Activated CD4-positive, alpha-beta T cell treated with anti-CD3 and anti-CD28 coated beads, Interleukin-2, amount 50 U/mL, for 16 hours (primary cell): ENCODE measurements around the gene TPPP2.
"Not testable (repeated sequence)": the region's sequence is repeated elsewhere in the genome, so short reads cannot be mapped to it uniquely, and the experiment has no call there.

ENCODE experiments used
- DNase-seq: peaks from one replicate; pipeline ENCODE4 v3.0.0-alpha.2; 2020

Gene TPPP2

GRCh38 chr14:21039585-21040369 is 9.8 kb downstream of the TPPP2 start:
- DNase-seq = peak; percentile 27

GRCh38 chr14:21040370-21040925 is 10.4 kb downstream of the TPPP2 start:
- no peak for DNase-seq

- DNase-seq = not testable (repeated sequence)
Measured at GRCh38 chr14:21040941-21041340, 10.9 kb downstream of the TPPP2 start.

- DNase-seq = no peak
Measured at GRCh38 chr14:21041676-21042433, 11.8 kb downstream of the TPPP2 start, which contains the start of gene RNASE7. Gene RNASE7 (plus strand): TSS chr14:21042362. CDS start chr14:21042993, 631 bp downstream.

- DNase-seq = no peak
Measured at GRCh38 chr14:21042918-21043317, 12.9 kb downstream of the TPPP2 start.

- no peak for DNase-seq
Measured at GRCh38 chr14:21043387-21043973, 13.5 kb downstream of the TPPP2 start.

- DNase-seq = no peak
Measured at GRCh38 chr14:21043974-21044618, 14.1 kb downstream of the TPPP2 start.

GRCh38 chr14:21047378-21047781 is 17.4 kb downstream of the TPPP2 start:
- no peak for DNase-seq

GRCh38 chr14:21048638-21049037 is 18.6 kb downstream of the TPPP2 start:
- DNase-seq = no peak

- no peak for DNase-seq
Measured at GRCh38 chr14:21049271-21049673, 19.3 kb downstream of the TPPP2 start.

GRCh38 chr14:21050597-21050996 is 20.6 kb downstream of the TPPP2 start:
- no peak for DNase-seq

GRCh38 chr14:21053184-21054122 is 23.4 kb downstream of the TPPP2 start:
- no peak for DNase-seq

- DNase-seq = no peak
Measured at GRCh38 chr14:21054123-21054767, 24.2 kb downstream of the TPPP2 start.

GRCh38 chr14:21054768-21055145 is 24.7 kb downstream of the TPPP2 start:
- no peak for DNase-seq

- DNase-seq = no peak
Measured at GRCh38 chr14:21055432-21056117, 25.6 kb downstream of the TPPP2 start.

- no peak for DNase-seq
Measured at GRCh38 chr14:21056520-21057163, 26.6 kb downstream of the TPPP2 start.

GRCh38 chr14:21057803-21058675 is 28.0 kb downstream of the TPPP2 start, which contains the start of gene RNASE8:
Gene RNASE8 (plus strand): TSS chr14:21057822. CDS start chr14:21057893, 71 bp downstream.
- DNase-seq = no peak

GRCh38 chr14:21058903-21059302 is 28.9 kb downstream of the TPPP2 start:
- DNase-seq = no peak
